HL-60 (cell line): ENCODE measurements around the gene AKT1S1.

Experiments used
- CTCF ChIP-seq: IDR thresholded peaks from one replicate; pipeline ENCODE4 v1.5.1; 2011; ENCODE audit warnings: low read length, control low read depth, inconsistent platforms; ENCODE audit not compliant: insufficient read depth
- GABPA ChIP-seq: IDR thresholded peaks from 2 replicates; pipeline ENCODE4 v1.6.1; 2012; ENCODE audit warnings: low read depth

DNA sequence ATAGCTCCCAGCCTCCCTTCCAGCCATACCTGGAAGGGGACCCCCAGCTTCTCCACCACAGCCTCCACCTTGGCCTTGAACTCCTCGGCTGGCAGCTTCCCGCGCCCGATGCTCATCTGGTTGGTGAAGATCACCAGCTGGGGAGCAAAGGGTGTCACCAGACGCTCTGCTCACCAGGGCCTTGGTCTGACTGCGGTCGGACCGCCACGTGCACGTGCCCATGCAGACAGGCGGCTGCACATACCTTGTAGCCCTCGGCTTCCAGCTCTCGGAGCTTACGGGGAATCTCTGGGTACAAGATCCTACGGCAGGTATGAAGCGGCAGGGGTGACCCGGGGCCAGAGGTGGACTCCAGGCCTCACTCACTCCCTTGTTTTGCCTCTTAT lies 13.2 kb downstream of the AKT1S1 start:
- TF ChIP-seq CTCF (no peak), GABPA (no peak)
